GM21576 (cell line): Measurements from ENCODE around the gene PAK6.
A peak's percentile ranks its signal among the peaks of the same experiment; 100 is the strongest.

Source experiments
- ATAC-seq: cut with Tn5 transposase; IDR thresholded peaks from one replicate; pipeline ENCODE4 v1.9.1; 2021; ENCODE audit warnings: mild to moderate bottlenecking, moderate library complexity; ENCODE audit not compliant: unreplicated experiment

Gene PAK6

GRCh38 chr15:40254452-40254851, 15.6 kb downstream of the PAK6 start:
- no peak for ATAC-seq

- no peak for ATAC-seq
Measured at GRCh38 chr15:40255033-40255432, 16.2 kb downstream of the PAK6 start.

- ATAC-seq: no peak
Measured at GRCh38 chr15:40256638-40257235, 17.9 kb downstream of the PAK6 start.

GRCh38 chr15:40257656-40258450, 19.0 kb downstream of the PAK6 start:
- no peak for ATAC-seq

GRCh38 chr15:40258544-40258943, 19.7 kb downstream of the PAK6 start:
- ATAC-seq: no peak

- ATAC-seq: no peak
Measured at GRCh38 chr15:40259021-40259420, 20.2 kb downstream of the PAK6 start.

- ATAC-seq: no peak
Measured at GRCh38 chr15:40263024-40263754, 24.3 kb downstream of the PAK6 start.

- no peak for ATAC-seq
Measured at GRCh38 chr15:40264321-40265153, 25.7 kb downstream of the PAK6 start.

- no peak for ATAC-seq
Measured at GRCh38 chr15:40265355-40265754, 26.5 kb downstream of the PAK6 start.

GRCh38 chr15:40265875-40266274, 27.0 kb downstream of the PAK6 start:
- no peak for ATAC-seq

- no peak for ATAC-seq
Measured at GRCh38 chr15:40266828-40267304, 28.0 kb downstream of the PAK6 start.

- ATAC-seq: no peak
Measured at GRCh38 chr15:40267670-40268069, 28.8 kb downstream of the PAK6 start.

- ATAC-seq: no peak
Measured at GRCh38 chr15:40269604-40270003, 30.7 kb downstream of the PAK6 start.

- ATAC-seq: no peak
Measured at GRCh38 chr15:40270246-40270995, 31.6 kb downstream of the PAK6 start.

- ATAC-seq: no peak
Measured at GRCh38 chr15:40271685-40272484, 33.0 kb downstream of the PAK6 start.

GRCh38 chr15:40272485-40273056, 33.7 kb downstream of the PAK6 start:
- ATAC-seq: no peak

GRCh38 chr15:40273428-40273827, 34.6 kb downstream of the PAK6 start:
- no peak for ATAC-seq

GRCh38 chr15:40274350-40275274, 35.7 kb downstream of the PAK6 start:
- peak; percentile 43 for ATAC-seq
